GM12874 (cell line): ENCODE measurements around the gene DIP2C.

ENCODE experiments used
- CTCF ChIP-seq: IDR thresholded peaks from 2 replicates; pipeline ENCODE4 v1.5.1; 2011; ENCODE audit warnings: low read depth, mild to moderate bottlenecking, control low read depth, low read length, moderate library complexity; ENCODE audit not compliant: insufficient read depth

DIP2C gene

DNA sequence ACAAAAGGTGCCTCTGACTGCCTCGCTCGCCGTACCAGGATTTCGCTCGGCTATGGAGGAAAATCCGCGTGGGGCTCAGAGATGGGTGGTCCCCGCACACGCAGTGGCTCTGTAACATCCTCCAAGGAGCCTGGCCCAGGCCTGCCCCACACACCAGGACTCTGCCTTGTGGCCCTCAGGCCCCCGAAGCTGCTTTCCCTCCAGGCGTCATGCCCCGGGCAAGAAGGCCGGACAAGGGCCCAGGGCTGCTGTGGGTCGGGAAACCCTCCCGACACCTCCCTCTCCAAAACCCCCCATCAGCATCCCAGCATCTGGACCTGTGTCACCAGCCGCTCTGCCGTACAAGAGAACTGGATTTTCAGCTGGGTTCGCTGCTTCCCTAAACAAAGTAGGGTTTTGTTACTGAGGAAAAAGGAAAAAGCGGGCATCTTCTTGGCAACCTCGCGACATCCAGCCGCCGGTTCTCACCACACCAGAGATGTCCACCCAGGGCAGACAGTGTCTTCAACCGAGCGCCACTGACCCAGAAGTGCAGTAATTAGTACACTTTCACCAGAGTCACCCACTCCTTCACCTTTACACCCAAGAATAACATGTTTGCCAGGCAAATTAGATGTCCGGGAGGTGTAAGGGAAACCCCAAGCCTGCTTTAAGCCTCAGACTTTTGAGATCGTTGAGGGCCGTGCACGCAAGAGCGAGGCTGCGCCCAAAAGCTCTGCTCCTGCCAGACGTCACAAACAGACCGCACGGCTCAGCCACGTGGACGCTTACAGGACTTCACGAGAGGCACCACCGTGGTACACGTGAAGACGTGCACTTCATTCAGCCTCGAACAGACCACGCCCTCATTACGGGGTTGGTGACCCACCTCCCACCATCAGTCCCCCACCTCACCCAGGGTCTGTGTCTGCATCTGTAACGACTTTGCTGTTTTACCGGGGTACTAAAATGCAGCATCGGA lies 62.2 kb downstream of the DIP2C start:
- TF ChIP-seq CTCF: no peak

DNA sequence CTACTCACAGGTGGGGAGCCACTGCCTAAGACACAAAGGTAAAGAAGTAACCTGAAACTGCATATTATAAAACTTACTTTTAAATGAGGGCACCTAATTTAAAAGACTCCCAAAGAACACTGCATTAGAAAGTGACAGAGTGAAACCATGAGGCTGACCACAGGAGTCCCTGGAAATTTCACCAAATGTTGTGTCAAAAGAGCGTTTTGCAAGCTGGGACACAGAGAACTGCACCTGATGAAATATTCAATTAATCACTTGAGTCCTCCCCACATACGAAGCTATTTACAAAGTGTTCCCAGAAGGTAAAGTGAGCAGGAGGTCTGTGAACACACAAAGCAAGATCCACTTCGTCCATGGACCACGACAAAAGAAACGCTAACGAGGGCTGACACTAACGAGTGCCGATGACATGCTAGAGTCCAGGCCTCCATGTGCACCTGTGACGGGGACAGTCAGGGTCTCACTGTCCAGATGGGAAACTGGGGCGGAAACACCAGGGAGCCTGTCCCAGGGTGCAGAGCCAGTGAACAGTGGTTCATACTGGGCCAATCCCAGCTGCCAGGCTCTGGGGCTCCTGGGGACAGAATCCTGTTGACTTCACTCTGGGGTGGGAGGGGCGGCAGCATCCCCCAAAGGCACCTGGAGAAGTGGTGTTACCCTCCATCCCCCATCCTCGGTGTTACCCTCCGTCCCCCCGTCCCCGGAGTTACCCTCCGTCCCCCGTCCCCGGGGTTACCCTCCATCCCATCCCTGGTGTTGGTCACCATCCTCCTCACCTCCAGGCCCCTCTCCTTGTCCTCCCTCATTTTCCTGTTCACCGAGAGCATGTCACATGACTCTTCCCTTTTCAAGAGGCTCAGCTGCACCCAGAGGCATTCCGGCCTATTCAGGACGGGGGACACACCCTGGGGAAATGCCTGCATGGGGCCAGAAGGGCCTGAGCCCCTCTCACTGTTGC lies 63.4 kb downstream of the DIP2C start:
- TF ChIP-seq CTCF: no peak

DNA sequence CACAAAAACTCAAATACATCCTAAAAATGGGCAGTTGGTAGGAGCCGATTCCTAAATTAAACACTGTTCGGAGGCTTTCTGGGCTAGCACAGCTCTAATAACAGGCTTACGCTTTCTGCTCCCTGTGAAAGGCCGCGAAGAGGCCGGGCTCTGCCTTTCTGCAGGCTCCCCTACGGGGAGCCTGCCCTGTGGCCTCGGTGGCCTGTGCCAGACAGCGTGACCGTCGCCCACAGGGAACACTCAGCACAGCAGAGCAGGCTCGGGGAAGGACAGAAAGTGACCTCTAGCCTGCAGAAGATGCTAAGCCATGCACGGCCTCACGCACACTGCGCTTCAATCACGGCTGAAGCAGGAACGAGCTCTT lies 64.2 kb downstream of the DIP2C start:
- TF ChIP-seq CTCF: no peak

- no peak for TF ChIP-seq CTCF
These were observed 64.7 kb downstream of the DIP2C start for GRCh38 chr10:624605-625332.

DNA sequence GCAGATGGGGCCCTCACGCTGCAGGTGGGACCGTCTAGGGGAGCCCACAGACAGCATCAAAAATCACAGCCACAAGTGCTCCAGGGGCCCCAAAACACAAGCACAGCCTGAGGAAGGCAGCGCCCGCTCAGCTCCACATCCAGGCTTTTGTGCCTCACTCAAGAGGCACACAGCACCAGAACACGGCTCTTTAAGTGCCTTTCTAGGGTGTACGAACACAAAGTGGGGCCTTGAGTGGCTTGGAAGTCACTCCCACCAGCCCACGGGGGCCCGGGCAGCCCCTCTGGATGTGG lies 65.2 kb downstream of the DIP2C start:
- no peak for TF ChIP-seq CTCF

DNA sequence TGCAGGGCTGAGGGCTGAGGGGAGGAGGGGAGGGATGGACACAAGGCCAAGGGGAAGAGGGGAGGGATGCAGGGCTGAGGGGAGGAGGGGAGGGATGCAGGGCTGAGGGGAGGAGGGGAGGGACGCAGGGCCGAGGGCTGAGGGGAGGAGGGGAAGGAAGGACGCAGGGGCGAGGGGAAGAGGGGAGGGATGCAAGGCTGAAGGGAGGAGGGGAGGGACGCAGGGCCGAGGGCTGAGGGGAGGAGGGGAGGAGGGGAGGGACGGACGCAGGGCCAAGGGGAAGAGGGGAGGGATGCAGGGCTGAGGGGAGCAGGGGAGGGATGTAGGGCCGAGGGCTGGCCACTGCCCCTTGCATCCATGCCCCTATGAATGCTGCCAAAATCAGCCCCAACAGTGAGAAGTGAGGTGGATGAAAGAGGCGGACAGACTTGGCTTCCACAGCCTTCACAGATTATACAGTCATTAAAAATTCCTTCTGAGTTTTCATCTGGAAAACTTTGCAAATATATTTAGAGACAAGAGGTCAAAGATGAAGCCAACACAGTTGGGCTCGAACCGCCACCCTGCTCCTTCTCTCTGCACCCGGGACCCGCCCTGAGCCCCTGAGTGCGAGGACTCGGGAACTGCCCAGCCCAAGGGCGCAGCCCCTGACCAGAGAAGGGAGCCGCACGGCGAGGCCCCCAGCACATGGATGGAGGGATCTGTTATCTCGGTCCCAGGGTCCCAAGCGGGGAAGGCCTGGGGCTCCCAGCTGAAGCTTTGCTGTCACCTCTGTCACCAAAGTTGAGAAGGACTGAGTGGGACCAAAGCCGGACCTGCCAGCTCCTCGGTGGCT lies 65.8 kb downstream of the DIP2C start:
- TF ChIP-seq CTCF: no peak
